Measurements from ENCODE around the gene TMEM44.

TMEM44 gene

GRCh38 chr3:194596906-194597305 is 36.3 kb downstream of the TMEM44 start:
- DNase-seq, result no peak
- Histone ChIP-seq H3K9me3 (no peaks in the 10 kb centered on the region), H3K36me3 (no peaks in the 10 kb centered on the region), H3K4me3 (ENCODE audit: low read depth, low read length) (no peak overlapping the region), H3K27me3 (no peaks in the 10 kb centered on the region), H3K4me1 (peaks cover 10% of the 10 kb centered on the region)
- no peak for TF ChIP-seq CTCF (IDR thresholded peaks at IDR 0.05; ENCODE audit: low read depth, low read length)

- H3K9me3 ChIP-seq, result no peaks in the 10 kb centered on the region
- peak; percentile 37 for DNase-seq
- no peak for TF ChIP-seq CTCF (IDR thresholded peaks at IDR 0.05; ENCODE audit: low read depth, low read length)
- H3K27me3 ChIP-seq, result no peaks in the 10 kb centered on the region
- peaks cover 6% of the 10 kb centered on the region; the same call in 1 of the 2 replicates for H3K36me3 ChIP-seq
- no peak overlapping the region for H3K4me3 ChIP-seq (ENCODE audit: low read depth, low read length)
- peaks cover 10% of the 10 kb centered on the region for H3K4me1 ChIP-seq
Measured at GRCh38 chr3:194592798-194593752, 40.1 kb downstream of the TMEM44 start.

DNA sequence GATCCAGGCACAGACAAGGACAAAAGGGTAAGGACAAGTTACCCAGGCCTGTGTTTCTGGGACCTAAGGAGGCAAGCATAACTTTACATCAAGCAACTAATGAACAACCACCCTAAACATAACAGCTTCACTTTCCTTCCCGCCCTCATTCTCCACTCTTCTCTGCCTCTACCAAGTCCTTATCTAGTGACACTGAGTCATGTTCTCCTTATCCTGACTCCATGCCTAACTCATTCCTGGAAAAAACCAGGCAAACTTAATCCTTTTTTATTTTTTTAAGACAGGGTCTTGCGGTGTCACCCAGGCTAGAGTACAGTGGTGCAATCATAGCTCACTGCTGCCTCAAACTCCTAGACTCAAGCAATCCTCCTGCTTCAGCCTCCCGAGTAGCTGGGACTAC is 44.5 kb downstream of the TMEM44 start:
- Histone ChIP-seq H3K4me1 (peaks cover 9% of the 10 kb centered on the region), H3K36me3 (peaks cover 6% of the 10 kb centered on the region; the same call in 1 of the 2 replicates), H3K4me3 (ENCODE audit: low read depth, low read length) (no peak overlapping the region), H3K9me3 (no peaks in the 10 kb centered on the region), H3K27me3 (no peaks in the 10 kb centered on the region)
- TF ChIP-seq CTCF (IDR thresholded peaks at IDR 0.05; ENCODE audit: low read depth, low read length), result no peak
- DNase-seq, result no peak

DNA sequence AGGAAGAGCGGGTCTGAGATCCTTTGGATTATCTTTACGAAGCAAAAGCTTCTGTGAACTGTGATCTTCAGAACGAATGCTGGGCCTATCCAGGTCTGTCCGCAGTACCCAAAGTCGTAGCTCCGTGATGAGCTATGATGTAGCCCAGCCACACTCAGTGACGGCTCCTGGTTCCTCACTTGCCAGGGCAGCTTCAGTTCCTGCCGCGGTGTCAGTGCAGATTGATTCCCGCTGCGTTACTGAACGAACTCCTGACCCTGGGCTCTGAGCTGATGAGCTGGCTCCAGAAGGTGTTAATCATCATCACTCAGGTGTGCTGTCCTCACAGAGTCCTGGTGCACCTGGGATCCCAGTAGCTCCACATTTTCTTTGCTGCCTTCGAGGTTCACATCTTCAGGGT is 45.0 kb downstream of the TMEM44 start:
- H3K4me1 ChIP-seq, result peaks cover 4% of the 10 kb centered on the region
- H3K9me3 ChIP-seq, result no peaks in the 10 kb centered on the region
- no peak overlapping the region for H3K4me3 ChIP-seq (ENCODE audit: low read depth, low read length)
- no peak for TF ChIP-seq CTCF (IDR thresholded peaks at IDR 0.05; ENCODE audit: low read depth, low read length)
- H3K27me3 ChIP-seq, result no peaks in the 10 kb centered on the region
- peaks cover 6% of the 10 kb centered on the region; the same call in 1 of the 2 replicates for H3K36me3 ChIP-seq
- no peak for DNase-seq

- DNase-seq, result no peak
- Histone ChIP-seq H3K36me3 (peaks cover 6% of the 10 kb centered on the region; the same call in 1 of the 2 replicates), H3K4me3 (ENCODE audit: low read depth, low read length) (no peak overlapping the region), H3K9me3 (no peaks in the 10 kb centered on the region), H3K27me3 (no peaks in the 10 kb centered on the region), H3K4me1 (no peaks in the 10 kb centered on the region)
- TF ChIP-seq CTCF (IDR thresholded peaks at IDR 0.05; ENCODE audit: low read depth, low read length), result no peak
Measured at GRCh38 chr3:194587438-194587931, 45.7 kb downstream of the TMEM44 start.

DNA sequence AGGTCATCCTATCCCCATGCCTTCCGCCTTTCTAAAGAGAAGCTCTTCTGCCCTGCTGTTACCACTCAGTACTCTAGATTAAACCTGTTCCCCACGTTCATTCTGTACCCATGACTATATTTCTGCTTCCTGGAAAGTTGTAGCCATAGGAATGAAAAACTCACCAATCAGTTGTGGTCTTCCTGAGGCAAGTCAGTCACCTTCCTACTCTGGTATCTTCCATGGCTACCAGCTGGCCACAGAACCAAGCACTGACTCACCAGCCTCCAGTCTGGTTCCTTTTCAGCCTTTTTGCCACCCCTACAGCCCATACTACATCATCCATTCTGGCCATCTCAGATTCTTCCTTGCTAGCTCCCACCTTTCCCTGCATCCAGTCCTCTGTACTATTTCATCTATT is 46.4 kb downstream of the TMEM44 start:
- Histone ChIP-seq H3K9me3 (no peaks in the 10 kb centered on the region), H3K36me3 (peaks cover 6% of the 10 kb centered on the region; the same call in 1 of the 2 replicates), H3K4me1 (no peaks in the 10 kb centered on the region), H3K4me3 (ENCODE audit: low read depth, low read length) (no peak overlapping the region), H3K27me3 (no peaks in the 10 kb centered on the region)
- no peak for TF ChIP-seq CTCF (IDR thresholded peaks at IDR 0.05; ENCODE audit: low read depth, low read length)
- DNase-seq, result no peak
